ENCODE results near the gene DYNC1I1. TPM values are rescaled to one million over a fixed set of nuclear protein-coding genes. Genes with fewer than 3 reads are reported as not detected.

Gene DYNC1I1
- total and polyA plus RNA-seq, 2 experiments from 2014 or later = 0.53 to 1.4 TPM

GRCh38 chr7:95861041-95861440 is 88.7 kb downstream of the DYNC1I1 start:
- Histone ChIP-seq H3K9ac (no peak overlapping the region), H3K79me2 (ENCODE audit: insufficient read depth) (no peaks in the 10 kb centered on the region), H2AFZ (no peak overlapping the region), H3K4me3 (no peak overlapping the region), H4K20me1 (ENCODE audit: insufficient read depth) (no peaks in the 10 kb centered on the region), H3F3A (ENCODE audit: insufficient read depth) (peaks cover 11% of the 10 kb centered on the region; the same call in 1 of the 2 replicates), H3K9me2 (ENCODE audit: insufficient read depth) (no peaks in the 10 kb centered on the region), H3K27me3 (replicated peaks; ENCODE audit: insufficient read depth) (no peaks in the 10 kb centered on the region), H3K4me2 (ENCODE audit: unreplicated experiment) (peak overlapping the region; percentile 25), H3K9me3 (ENCODE audit: low read depth) (no peaks in the 10 kb centered on the region), H3K4me1 (ENCODE audit: insufficient read depth) (peaks cover 34% of the 10 kb centered on the region), H3K36me3 (ENCODE audit: low read depth) (no peaks in the 10 kb centered on the region), H3K27ac (no peak overlapping the region)
- DNase-seq = peak; percentile 47
- TF ChIP-seq EZH2phosphoT487 (IDR thresholded peaks at IDR 0.05; ENCODE audit: insufficient read depth, low read depth) (no peak), EZH2 (IDR thresholded peaks at IDR 0.05; ENCODE audit: insufficient read depth, poor library complexity, severe bottlenecking) (no peak)
- WGBS, 2 experiments (ENCODE audit: low coverage in 1 of 2, low lambda C conversion rate in 2 of 2, missing lambda C conversion rate in 2 of 2) = 20 to 24% methylated on average over 2 of the region's 2 CpGs
- in situ Hi-C loops (cut with MboI) = loop anchor here (25.0 kb wide), 1 partner anchor 324 kb away; no protein-coding TSS in a partner anchor

- Histone ChIP-seq H3K4me2 (ENCODE audit: unreplicated experiment) (no peak overlapping the region), H3K27ac (no peak overlapping the region), H3K9me3 (ENCODE audit: low read depth) (no peaks in the 10 kb centered on the region), H3K27me3 (replicated peaks; ENCODE audit: insufficient read depth) (no peaks in the 10 kb centered on the region), H4K20me1 (ENCODE audit: insufficient read depth) (no peaks in the 10 kb centered on the region), H3K9me2 (ENCODE audit: insufficient read depth) (no peaks in the 10 kb centered on the region), H3K36me3 (ENCODE audit: low read depth) (no peaks in the 10 kb centered on the region), H3F3A (ENCODE audit: insufficient read depth) (peaks cover 11% of the 10 kb centered on the region; the same call in 1 of the 2 replicates), H3K79me2 (ENCODE audit: insufficient read depth) (no peaks in the 10 kb centered on the region), H2AFZ (peak overlapping the region; percentile 53; the same call in 1 of the 2 replicates), H3K9ac (no peak overlapping the region), H3K4me1 (ENCODE audit: insufficient read depth) (peaks cover 34% of the 10 kb centered on the region), H3K4me3 (no peak overlapping the region)
- WGBS, 2 experiments (ENCODE audit: low coverage in 1 of 2, low lambda C conversion rate in 2 of 2, missing lambda C conversion rate in 2 of 2) = 21 to 31% methylated on average over 2 of the region's 2 CpGs
- no peak for TF ChIP-seq EZH2phosphoT487 (IDR thresholded peaks at IDR 0.05; ENCODE audit: insufficient read depth, low read depth)
- TF ChIP-seq EZH2 (IDR thresholded peaks at IDR 0.05; ENCODE audit: insufficient read depth, poor library complexity, severe bottlenecking) = no peak
- DNase-seq = peak; percentile 20
- in situ Hi-C loops (cut with MboI) = loop anchor here (25.0 kb wide), 1 partner anchor 326 kb away; no protein-coding TSS in a partner anchor
These were observed 91.3 kb downstream of the DYNC1I1 start for GRCh38 chr7:95863623-95864022.

GRCh38 chr7:95865716-95866371 is 93.5 kb downstream of the DYNC1I1 start:
- Histone ChIP-seq H3K4me1 (ENCODE audit: insufficient read depth) (peaks cover 16% of the 10 kb centered on the region), H3K9me3 (ENCODE audit: low read depth) (no peaks in the 10 kb centered on the region), H3K36me3 (ENCODE audit: low read depth) (no peaks in the 10 kb centered on the region), H3K27ac (no peak overlapping the region), H3K9me2 (ENCODE audit: insufficient read depth) (no peaks in the 10 kb centered on the region), H3K9ac (no peak overlapping the region), H3F3A (ENCODE audit: insufficient read depth) (peaks cover 7% of the 10 kb centered on the region; the same call in 1 of the 2 replicates), H2AFZ (no peak overlapping the region), H4K20me1 (ENCODE audit: insufficient read depth) (no peaks in the 10 kb centered on the region), H3K27me3 (replicated peaks; ENCODE audit: insufficient read depth) (no peaks in the 10 kb centered on the region), H3K4me2 (ENCODE audit: unreplicated experiment) (no peak overlapping the region), H3K4me3 (no peak overlapping the region), H3K79me2 (ENCODE audit: insufficient read depth) (no peaks in the 10 kb centered on the region)
- DNase-seq = peak; percentile 52
- in situ Hi-C loops (cut with MboI) = loop anchor here (25.0 kb wide), 1 partner anchor 329 kb away; no protein-coding TSS in a partner anchor
- no peak for TF ChIP-seq EZH2phosphoT487 (IDR thresholded peaks at IDR 0.05; ENCODE audit: insufficient read depth, low read depth)
- TF ChIP-seq EZH2 (IDR thresholded peaks at IDR 0.05; ENCODE audit: insufficient read depth, poor library complexity, severe bottlenecking) = no peak
- 66 to 69% methylated on average over 9 of the region's 9 CpGs for WGBS, 2 experiments (ENCODE audit: low coverage in 1 of 2, low lambda C conversion rate in 2 of 2, missing lambda C conversion rate in 2 of 2)

- Histone ChIP-seq H3K9ac (no peak overlapping the region), H3K36me3 (ENCODE audit: low read depth) (no peaks in the 10 kb centered on the region), H3K4me1 (ENCODE audit: insufficient read depth) (peaks cover 14% of the 10 kb centered on the region), H3K27ac (no peak overlapping the region), H3K9me2 (ENCODE audit: insufficient read depth) (no peaks in the 10 kb centered on the region), H3K79me2 (ENCODE audit: insufficient read depth) (no peaks in the 10 kb centered on the region), H3K27me3 (replicated peaks; ENCODE audit: insufficient read depth) (no peaks in the 10 kb centered on the region), H3K4me2 (ENCODE audit: unreplicated experiment) (no peak overlapping the region), H4K20me1 (ENCODE audit: insufficient read depth) (no peaks in the 10 kb centered on the region), H3K4me3 (no peak overlapping the region), H3F3A (ENCODE audit: insufficient read depth) (peaks cover 7% of the 10 kb centered on the region; the same call in 1 of the 2 replicates), H2AFZ (no peak overlapping the region), H3K9me3 (ENCODE audit: low read depth) (no peaks in the 10 kb centered on the region)
- no peak for TF ChIP-seq EZH2phosphoT487 (IDR thresholded peaks at IDR 0.05; ENCODE audit: insufficient read depth, low read depth)
- no peak for TF ChIP-seq EZH2 (IDR thresholded peaks at IDR 0.05; ENCODE audit: insufficient read depth, poor library complexity, severe bottlenecking)
- in situ Hi-C loops (cut with MboI) = loop anchor here (25.0 kb wide), 1 partner anchor 330 kb away; no protein-coding TSS in a partner anchor
- no peak for DNase-seq
- 57 to 62% methylated on average over 3 of the region's 3 CpGs for WGBS, 2 experiments (ENCODE audit: low coverage in 1 of 2, low lambda C conversion rate in 2 of 2, missing lambda C conversion rate in 2 of 2)
These were observed 95.0 kb downstream of the DYNC1I1 start for GRCh38 chr7:95867309-95867708.
